NCI-H510A treated with DMSO at 0.1 percent for 48 hours (cell line): Measurements from ENCODE around the gene MAP3K10.

ENCODE experiments used
- DNase-seq: peaks from one replicate; lab custom pipeline; 2025; lab: John Stamatoyannopoulos, UW

MAP3K10 gene

GRCh38 chr19:40233811-40234389, 42.7 kb downstream of the MAP3K10 start:
- DNase-seq, result no peak

GRCh38 chr19:40234429-40235237, 43.4 kb downstream of the MAP3K10 start:
- no peak for DNase-seq

GRCh38 chr19:40235238-40236025, 44.2 kb downstream of the MAP3K10 start:
- DNase-seq, result no peak

GRCh38 chr19:40236026-40236355, 44.8 kb downstream of the MAP3K10 start:
- no peak for DNase-seq

GRCh38 chr19:40236366-40236765, 45.1 kb downstream of the MAP3K10 start:
- no peak for DNase-seq

- no peak for DNase-seq
Observed at GRCh38 chr19:40237791-40238190, 46.6 kb downstream of the MAP3K10 start.

GRCh38 chr19:40238775-40239174, 47.5 kb downstream of the MAP3K10 start:
- no peak for DNase-seq

GRCh38 chr19:40239415-40240226, 48.4 kb downstream of the MAP3K10 start:
- DNase-seq, result no peak

DNA sequence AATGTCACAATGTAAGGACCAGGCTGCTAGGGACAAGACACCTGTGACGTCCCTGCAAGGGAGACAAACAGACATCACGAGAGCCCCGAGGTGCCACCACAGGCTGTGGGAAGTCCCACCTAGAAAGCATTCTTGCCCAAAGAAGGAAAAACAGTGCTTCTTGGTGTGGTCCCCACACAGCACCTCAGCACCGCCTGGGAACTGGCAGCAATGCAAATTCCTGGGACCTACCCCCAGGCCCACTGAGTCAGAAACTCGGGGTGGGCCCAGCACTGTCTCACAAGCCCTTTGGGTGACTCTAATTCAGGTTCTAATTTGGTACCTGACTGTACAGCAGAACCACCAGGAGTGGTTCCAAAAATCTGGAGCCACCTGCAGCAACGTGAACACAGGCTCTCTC, 49.1 kb downstream of the MAP3K10 start:
- no peak for DNase-seq

GRCh38 chr19:40241125-40241808, 50.0 kb downstream of the MAP3K10 start:
- no peak for DNase-seq

- no peak for DNase-seq
Observed at GRCh38 chr19:40241809-40242384, 50.7 kb downstream of the MAP3K10 start.

DNA sequence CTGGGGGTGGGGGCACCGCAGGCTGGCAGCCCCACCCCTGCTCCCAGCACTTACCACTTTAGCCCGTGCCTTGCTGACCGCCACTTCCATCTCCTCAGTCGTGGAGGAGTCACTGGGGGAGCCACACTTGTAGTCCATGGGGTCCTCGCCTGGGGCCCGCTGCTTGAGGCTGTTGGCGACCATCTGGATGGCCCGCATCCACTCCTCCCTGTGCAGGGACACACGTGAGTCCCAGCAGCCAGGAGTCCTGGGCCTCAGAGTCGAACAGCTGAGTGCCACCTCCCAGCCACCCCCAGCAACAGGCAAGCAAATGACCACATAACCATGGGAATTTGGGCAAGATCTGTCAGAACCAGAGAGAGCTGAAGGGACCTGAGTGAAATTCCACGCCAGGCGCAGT, 51.3 kb downstream of the MAP3K10 start:
- no peak for DNase-seq

DNA sequence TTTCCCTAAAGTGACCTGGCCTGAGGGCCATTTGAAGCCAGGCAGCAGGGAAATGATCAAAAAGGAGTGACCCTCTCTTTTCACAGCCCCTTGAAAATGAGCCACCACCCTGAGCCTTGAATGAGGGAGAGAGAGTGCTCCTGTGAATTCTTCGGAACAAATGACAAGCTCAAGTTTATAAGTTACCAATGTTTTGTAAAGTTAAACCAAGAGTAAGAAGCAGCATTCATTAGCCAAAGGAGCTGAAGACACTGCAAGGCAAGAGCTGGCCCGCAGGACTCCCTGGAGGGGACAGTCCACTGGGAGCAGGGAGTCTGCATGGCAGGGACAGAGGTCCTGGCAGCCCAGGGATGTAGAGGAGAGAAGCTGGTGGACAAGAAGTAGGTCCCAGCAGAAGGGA, 52.0 kb downstream of the MAP3K10 start:
- no peak for DNase-seq

- no peak for DNase-seq
Observed at GRCh38 chr19:40244579-40245317, 53.5 kb downstream of the MAP3K10 start.

DNA sequence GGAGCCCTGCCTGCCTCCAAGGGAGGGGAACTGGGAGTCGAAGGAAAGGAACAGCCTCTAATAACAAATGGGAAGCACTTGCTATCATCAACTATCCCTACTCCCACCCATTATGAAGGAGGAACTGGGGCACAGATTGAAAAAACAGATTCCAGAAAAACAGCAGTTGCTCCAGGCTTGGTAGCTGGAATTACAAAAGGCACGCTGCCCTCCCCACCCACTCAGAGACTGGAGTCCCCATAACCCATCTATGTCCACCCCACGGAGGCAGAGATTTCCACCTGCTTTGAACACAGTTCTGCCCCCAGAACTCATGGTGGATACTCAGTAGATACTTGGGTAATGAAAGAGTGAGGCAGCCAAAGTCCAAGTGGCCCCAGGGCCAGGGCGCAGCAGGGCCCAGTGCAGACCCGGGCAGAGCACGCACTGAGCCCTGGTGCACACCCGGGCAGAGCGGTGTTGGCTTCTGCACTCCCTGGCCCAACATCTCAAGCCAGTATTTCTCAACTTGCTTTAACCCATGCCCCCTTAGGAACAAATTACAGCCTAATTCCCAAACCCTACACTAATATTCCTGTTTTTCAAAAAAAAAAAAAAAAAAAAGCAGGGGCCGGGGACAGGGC, 54.4 kb downstream of the MAP3K10 start:
- DNase-seq, result no peak

DNA sequence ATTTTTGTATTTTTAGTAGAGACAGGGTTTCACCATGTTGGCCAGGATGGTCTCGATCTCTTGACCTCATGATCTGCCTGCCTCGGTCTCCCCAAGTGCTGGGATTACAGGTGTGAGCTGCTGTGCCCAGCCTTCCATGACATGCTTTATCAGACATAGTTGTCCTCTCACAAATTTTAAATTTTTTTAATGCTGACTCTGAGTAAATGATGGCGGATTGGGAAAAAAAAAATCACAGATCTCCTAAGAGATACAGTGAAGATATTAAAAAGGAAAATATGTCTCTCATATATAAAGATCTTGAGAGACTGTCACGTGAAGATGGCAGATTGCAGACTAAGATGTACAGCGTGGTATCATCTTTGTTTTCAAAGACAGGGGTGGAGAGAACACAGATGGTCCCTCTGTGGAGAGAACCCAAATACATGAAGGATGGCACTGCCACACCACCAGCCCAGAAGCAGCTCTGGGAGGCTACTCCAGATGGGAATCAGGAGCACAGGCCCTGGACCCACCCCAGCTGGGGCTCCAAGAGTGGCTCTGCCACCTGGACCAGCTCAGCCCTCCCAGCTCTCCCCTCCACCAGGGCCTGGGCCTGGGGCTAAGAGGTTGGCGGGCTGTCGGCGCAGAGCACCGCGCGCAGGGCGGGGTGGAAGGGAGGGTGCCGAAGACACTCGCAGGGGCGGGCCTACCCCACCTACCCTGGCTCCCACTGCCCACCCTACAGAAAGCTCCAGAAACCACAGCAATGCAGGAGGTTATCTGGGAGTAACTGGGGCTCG, 55.3 kb downstream of the MAP3K10 start:
- DNase-seq, result no peak

GRCh38 chr19:40247178-40247577, 56.0 kb downstream of the MAP3K10 start:
- no peak for DNase-seq

DNA sequence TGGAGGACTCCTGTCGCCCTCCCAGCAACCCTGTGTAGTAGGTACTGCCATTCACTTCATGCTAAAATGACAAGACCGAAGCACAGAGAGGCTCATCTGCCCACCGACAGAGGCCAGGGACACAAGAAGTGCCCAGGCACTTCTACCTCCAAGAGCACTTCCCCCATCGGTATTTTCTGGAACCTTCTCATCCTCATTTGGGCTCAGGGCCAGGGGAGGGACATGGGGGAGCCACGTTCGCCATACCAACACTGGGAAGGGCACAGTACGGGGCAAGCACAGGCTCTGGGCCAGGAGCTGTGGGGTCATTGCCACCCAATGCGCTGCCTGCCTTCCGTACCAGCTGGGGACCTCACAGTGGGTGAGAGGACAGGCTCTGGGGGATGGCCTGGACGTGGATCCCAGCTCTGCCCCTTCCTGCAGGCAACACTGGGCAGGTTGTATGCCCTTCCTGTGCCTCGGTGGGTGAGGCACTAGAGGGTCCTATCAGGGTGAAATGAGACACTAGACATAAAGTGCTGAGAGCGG, 56.6 kb downstream of the MAP3K10 start:
- no peak for DNase-seq

- no peak for DNase-seq
Observed at GRCh38 chr19:40249201-40249600, 58.0 kb downstream of the MAP3K10 start.
